Endothelial cell of umbilical vein (primary cell): ENCODE results near the gene CNN2. TPM values are rescaled to one million over a fixed set of nuclear protein-coding genes. Genes with fewer than 3 reads are reported as not detected.

Source experiments
- BruUV-seq: library from RNA; stranded (reverse); fragments of 400-500 nt; replicated peaks from 2 replicates; lab custom pipeline; 2021; lab: Mats Ljungman, UMichigan
- CTCF ChIA-PET: fragments of 300-600, 350-600 bp; sonication (Branson Sonifier 250); formaldehyde crosslinking; loops from one replicate; lab custom pipeline; 2021; ENCODE audit warnings: antibody characterized with exemption, inconsistent platforms; lab: Charles Lee
- POLR2A ChIA-PET: fragments of 300-600, 350-600 bp; sonication (Branson Sonifier 250); formaldehyde crosslinking; loops from one replicate; lab custom pipeline; 2021; ENCODE audit warnings: antibody characterized with exemption, inconsistent platforms; lab: Charles Lee
- DNase-seq: peaks from one replicate; pipeline ENCODE4 v3.0.0-alpha.2; 2011; ENCODE audit warnings: low read depth, low spot score
- FAIRE-seq: peaks from 2 replicates; lab custom pipeline; 2011; peaks lifted over from hg19 to GRCh38; lab: Jason Lieb, UNC
- H2AFZ ChIP-seq: 2 replicates; pipeline ENCODE4 v1.6.0; 2012; ENCODE audit warnings: low read depth, low read length, control low read depth, inconsistent platforms
- H3K27ac ChIP-seq: 2 replicates; pipeline ENCODE4 v1.5.1; 2011; ENCODE audit warnings: low read depth, mild to moderate bottlenecking, control low read depth, low read length, moderate library complexity; ENCODE audit not compliant: insufficient read depth
- H3K27me3 ChIP-seq, 2 experiments: 2 replicates each; pipeline versions ENCODE4 v1.6.0 to v1.6.1; 2011; ENCODE audit warnings: low read length in 2 of 2, mixed read lengths in 1 of 2; ENCODE audit not compliant: control insufficient read depth in 2 of 2, insufficient read depth in 2 of 2
- H3K36me3 ChIP-seq, 2 experiments: 2 replicates in 1 of 2; 3 replicates in 1 of 2; pipeline ENCODE4 v1.5.1; 2011; ENCODE audit warnings: low read length in 2 of 2, mild to moderate bottlenecking in 1 of 2, moderate library complexity in 1 of 2; ENCODE audit not compliant: control insufficient read depth in 2 of 2, insufficient read depth in 2 of 2; ENCODE audit errors: extremely low read depth in 1 of 2
- H3K4me1 ChIP-seq: 3 replicates; pipeline ENCODE4 v1.5.1; 2011; ENCODE audit warnings: mild to moderate bottlenecking, low read length; ENCODE audit not compliant: control insufficient read depth, insufficient read depth; ENCODE audit errors: extremely low read depth
- H3K4me2 ChIP-seq: 2 replicates; pipeline ENCODE4 v1.6.1; 2011; ENCODE audit warnings: low read length, control low read depth, mixed read lengths; ENCODE audit not compliant: insufficient read depth
- H3K4me3 ChIP-seq, 3 experiments: fragments of 200-600 bp in 1 of 3; sonication (generic), shearing (Covaris generic) in 1 of 3; replicated peaks in 1 of 3; 2 replicates each; pipeline ENCODE4 v1.5.1; 2011 to 2016; ENCODE audit warnings: control low read depth in 3 of 3, low read length in 3 of 3, mild to moderate bottlenecking in 2 of 3, inconsistent platforms in 1 of 3, low read depth in 1 of 3, moderate library complexity in 1 of 3; ENCODE audit not compliant: insufficient read depth in 1 of 3
- H3K79me2 ChIP-seq: 2 replicates; pipeline ENCODE4 v1.6.0; 2012; ENCODE audit warnings: low read length, inconsistent platforms; ENCODE audit not compliant: control insufficient read depth, insufficient read depth
- H3K9ac ChIP-seq: replicated peaks from 2 replicates; pipeline ENCODE3; 2011; ENCODE audit warnings: low read length, control low read depth; ENCODE audit not compliant: insufficient read depth; ENCODE audit errors: extremely low read depth
- H3K9me1 ChIP-seq: replicated peaks from 3 replicates; pipeline ENCODE4 v1.6.0; 2011; ENCODE audit warnings: mild to moderate bottlenecking, low read length; ENCODE audit not compliant: control insufficient read depth, insufficient read depth; ENCODE audit errors: extremely low read depth
- H3K9me3 ChIP-seq: replicated peaks from 2 replicates; pipeline ENCODE4 v1.5.1; 2012; ENCODE audit warnings: low read length, inconsistent platforms; ENCODE audit not compliant: control insufficient read depth, insufficient read depth
- H4K20me1 ChIP-seq: replicated peaks from 2 replicates; pipeline ENCODE3; 2011; ENCODE audit warnings: mild to moderate bottlenecking, low read length; ENCODE audit not compliant: control insufficient read depth, insufficient read depth; ENCODE audit errors: extremely low read depth
- CTCF ChIP-seq, 2 donors: IDR thresholded peaks; 1 replicate in 1 of 2; 2 replicates in 1 of 2; pipeline ENCODE4 v1.5.1; 2011; ENCODE audit warnings: low read length in 2 of 2, mild to moderate bottlenecking in 2 of 2, moderate library complexity in 2 of 2, control low read depth in 1 of 2, inconsistent platforms in 1 of 2, low read depth in 1 of 2; ENCODE audit not compliant: insufficient read depth in 1 of 2; ENCODE audit errors: extremely low read depth in 1 of 2
- EZH2 ChIP-seq: IDR thresholded peaks from 2 replicates; pipeline ENCODE4 v1.6.1; 2012; ENCODE audit warnings: borderline replicate concordance, low read depth, mild to moderate bottlenecking, moderate library complexity, low read length, inconsistent platforms; ENCODE audit not compliant: severe bottlenecking
- FOS ChIP-seq: IDR thresholded peaks from 2 replicates; pipeline ENCODE4 v1.6.1; 2011; ENCODE audit warnings: mild to moderate bottlenecking, low read length, moderate library complexity, borderline replicate concordance; ENCODE audit not compliant: insufficient read depth
- GATA2 ChIP-seq: IDR thresholded peaks from 2 replicates; pipeline ENCODE4 v1.7.0; 2011; ENCODE audit warnings: low read depth, mild to moderate bottlenecking, moderate library complexity, mixed read lengths, low read length; ENCODE audit not compliant: insufficient read length, insufficient read depth
- JUN ChIP-seq: IDR thresholded peaks from 2 replicates; pipeline ENCODE4 v1.6.1; 2011; ENCODE audit warnings: borderline replicate concordance, low read depth; ENCODE audit not compliant: insufficient read length, insufficient read depth
- MAX ChIP-seq: IDR thresholded peaks from 2 replicates; pipeline ENCODE4 v1.6.1; 2011; ENCODE audit not compliant: insufficient read depth, insufficient read length
- MYC ChIP-seq: IDR thresholded peaks from one replicate; pipeline ENCODE4 v1.6.1; 2011; ENCODE audit warnings: mild to moderate bottlenecking, low read depth, low read length
- POLR2A ChIP-seq: IDR thresholded peaks from 2 replicates; pipeline ENCODE4 v1.6.1; 2012; ENCODE audit warnings: low read depth, mild to moderate bottlenecking, control low read depth, low read length
- POLR2AphosphoS5 ChIP-seq: IDR thresholded peaks from 2 replicates; pipeline ENCODE4 v1.6.1; 2012; ENCODE audit warnings: low read depth, mild to moderate bottlenecking, control low read depth, low read length, moderate library complexity; ENCODE audit not compliant: insufficient read depth
- dilution Hi-C: fragments of 300-500 bp; cut with MboI; formaldehyde crosslinking; loops from one replicate; pipeline ENCODE4 v1.15.0; 2019; ENCODE audit warnings: low sequenced_read_pairs; ENCODE audit not compliant: extremely low pct_ligation_motif_present
- intact Hi-C: fragments of 100-400 bp; cut with micrococcal nuclease; formaldehyde crosslinking; loops from one replicate; pipeline ENCODE4 v1.10.0; 2022
- polyA plus RNA-seq, 4 experiments: library from polyadenylated mRNA; depleted of rRNA in 3 of 4; stranded (reverse) in 3 of 4; unstranded in 1 of 4; fragments of >200 nt; gene quantifications; 2 replicates each; pipeline versions ENCODE4 v1.2.1 to v1.2.3, GENCODE V29; 2011 to 2012; ENCODE audit warnings: missing spikeins in 1 of 4
- total RNA-seq: library from RNA; stranded (reverse); gene quantifications from 2 replicates; pipeline ENCODE4 v1.2.3, GENCODE V29; 2021

The CNN2 gene
- total and polyA plus RNA-seq, 2 donors (not counting 3 experiments of a cell fraction or from before 2014, with no cell fraction given): 207 to 286 TPM

- CTCF ChIA-PET: no interaction called here
- TF ChIP-seq JUN (no peak), MYC (no peak), EZH2 (no peak), POLR2A (no peak), FOS (no peak), GATA2 (no peak), MAX (no peak), POLR2AphosphoS5 (no peak), CTCF (IDR thresholded peaks at IDR 0.05; ENCODE audit: extremely low read depth in 1 of 2, insufficient read depth in 1 of 2, low read depth in 1 of 2, low read length in 2 of 2) (no peak)
Observed at GRCh38 chr19:1051791-1052190, 25.4 kb downstream of the CNN2 start.

More at GRCh38 chr19:1051791-1052190, 25.4 kb downstream of the CNN2 start:
- POLR2A ChIA-PET: no interaction called here
- DNase-seq (no peak), FAIRE-seq (no peak)
- dilution Hi-C loops (no loop called here), intact Hi-C loops (no loop called here)
- no TSS peak for BruUV-seq
- Histone ChIP-seq H3K9me3 (no peaks in the 10 kb centered on the region), H3K9ac (no peak overlapping the region), H3K27ac (no peak overlapping the region), H3K9me1 (no peaks in the 10 kb centered on the region), H3K4me2 (no peak overlapping the region), H4K20me1 (no peaks in the 10 kb centered on the region), H3K4me1 (no peaks in the 10 kb centered on the region), H3K4me3 (no peak overlapping the region), H2AFZ (no peak overlapping the region), H3K79me2 (no peaks in the 10 kb centered on the region), H3K27me3 (no peaks in the 10 kb centered on the region), H3K36me3 (no peaks in the 10 kb centered on the region)
